Measurements from ENCODE around the gene BEGAIN. TPM values are rescaled to one million over a fixed set of nuclear protein-coding genes. Genes with fewer than 3 reads are reported as not detected.

BEGAIN gene
- polyA plus RNA-seq, 1 donor from 2014 or later = 10.9 TPM

- Histone ChIP-seq H4K20me1 (ENCODE audit: insufficient read depth) (no peaks in the 10 kb centered on the region), H3K36me3 (ENCODE audit: insufficient read depth, low read length) (no peaks in the 10 kb centered on the region), H3K4me3 (ENCODE audit: low read length) (no peak overlapping the region), H3F3A (ENCODE audit: insufficient read depth, low read length, poor library complexity, severe bottlenecking) (no peaks in the 10 kb centered on the region), H3K9ac (ENCODE audit: low read length) (no peak overlapping the region), H3K27me3 (ENCODE audit: insufficient read depth, low read depth, low read length) (no peaks in the 10 kb centered on the region), H3K27ac (ENCODE audit: low read length) (no peak overlapping the region), H3K79me2 (replicated peaks; ENCODE audit: insufficient read depth, low read length) (no peaks in the 10 kb centered on the region), H3K9me3 (ENCODE audit: low read length) (no peaks in the 10 kb centered on the region), H3K4me2 (ENCODE audit: low read length) (no peak overlapping the region), H3K9me2 (ENCODE audit: insufficient read depth, low read length) (no peaks in the 10 kb centered on the region), H2AFZ (ENCODE audit: low read depth, low read length) (no peak overlapping the region)
- TF ChIP-seq REST (IDR thresholded peaks at IDR 0.05; ENCODE audit: borderline replicate concordance) (no peak), SMC3 (conservative IDR thresholded peaks at IDR 0.05; ENCODE audit: poor library complexity) (no peak), POLR2AphosphoS5 (IDR thresholded peaks at IDR 0.05) (no peak), EP300 (conservative IDR thresholded peaks at IDR 0.05; ENCODE audit: poor library complexity, severe bottlenecking) (no peak), TAF1 (IDR thresholded peaks at IDR 0.05; ENCODE audit: low read depth) (no peak), RAD21 (conservative IDR thresholded peaks at IDR 0.05) (no peak), MXI1 (conservative IDR thresholded peaks at IDR 0.05; ENCODE audit: poor library complexity, severe bottlenecking) (no peak), EZH2 (IDR thresholded peaks at IDR 0.05; ENCODE audit: borderline replicate concordance, insufficient read depth, low read length, poor library complexity, severe bottlenecking) (no peak)
- TF ChIP-seq, protein P1, sequence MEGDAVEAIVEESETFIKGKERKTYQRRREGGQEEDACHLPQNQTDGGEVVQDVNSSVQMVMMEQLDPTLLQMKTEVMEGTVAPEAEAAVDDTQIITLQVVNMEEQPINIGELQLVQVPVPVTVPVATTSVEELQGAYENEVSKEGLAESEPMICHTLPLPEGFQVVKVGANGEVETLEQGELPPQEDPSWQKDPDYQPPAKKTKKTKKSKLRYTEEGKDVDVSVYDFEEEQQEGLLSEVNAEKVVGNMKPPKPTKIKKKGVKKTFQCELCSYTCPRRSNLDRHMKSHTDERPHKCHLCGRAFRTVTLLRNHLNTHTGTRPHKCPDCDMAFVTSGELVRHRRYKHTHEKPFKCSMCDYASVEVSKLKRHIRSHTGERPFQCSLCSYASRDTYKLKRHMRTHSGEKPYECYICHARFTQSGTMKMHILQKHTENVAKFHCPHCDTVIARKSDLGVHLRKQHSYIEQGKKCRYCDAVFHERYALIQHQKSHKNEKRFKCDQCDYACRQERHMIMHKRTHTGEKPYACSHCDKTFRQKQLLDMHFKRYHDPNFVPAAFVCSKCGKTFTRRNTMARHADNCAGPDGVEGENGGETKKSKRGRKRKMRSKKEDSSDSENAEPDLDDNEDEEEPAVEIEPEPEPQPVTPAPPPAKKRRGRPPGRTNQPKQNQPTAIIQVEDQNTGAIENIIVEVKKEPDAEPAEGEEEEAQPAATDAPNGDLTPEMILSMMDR (IDR thresholded peaks at IDR 0.05; ENCODE audit: poor library complexity, severe bottlenecking) = no peak
Observed at GRCh38 chr14:100601914-100602313, 14.7 kb upstream of the BEGAIN start.

- Histone ChIP-seq H3K4me3 (ENCODE audit: low read length) (no peak overlapping the region), H4K20me1 (ENCODE audit: insufficient read depth) (no peaks in the 10 kb centered on the region), H3K4me2 (ENCODE audit: low read length) (no peak overlapping the region), H3F3A (ENCODE audit: insufficient read depth, low read length, poor library complexity, severe bottlenecking) (no peaks in the 10 kb centered on the region), H3K36me3 (ENCODE audit: insufficient read depth, low read length) (no peaks in the 10 kb centered on the region), H3K9me2 (ENCODE audit: insufficient read depth, low read length) (no peaks in the 10 kb centered on the region), H2AFZ (ENCODE audit: low read depth, low read length) (no peak overlapping the region), H3K79me2 (replicated peaks; ENCODE audit: insufficient read depth, low read length) (no peaks in the 10 kb centered on the region), H3K27ac (ENCODE audit: low read length) (no peak overlapping the region), H3K9ac (ENCODE audit: low read length) (no peak overlapping the region), H3K27me3 (ENCODE audit: insufficient read depth, low read depth, low read length) (no peaks in the 10 kb centered on the region), H3K9me3 (ENCODE audit: low read length) (no peaks in the 10 kb centered on the region)
- TF ChIP-seq SMC3 (conservative IDR thresholded peaks at IDR 0.05; ENCODE audit: poor library complexity) (no peak), RAD21 (conservative IDR thresholded peaks at IDR 0.05) (no peak), EP300 (conservative IDR thresholded peaks at IDR 0.05; ENCODE audit: poor library complexity, severe bottlenecking) (no peak), POLR2AphosphoS5 (IDR thresholded peaks at IDR 0.05) (no peak), EZH2 (IDR thresholded peaks at IDR 0.05; ENCODE audit: borderline replicate concordance, insufficient read depth, low read length, poor library complexity, severe bottlenecking) (no peak), TAF1 (IDR thresholded peaks at IDR 0.05; ENCODE audit: low read depth) (no peak), MXI1 (conservative IDR thresholded peaks at IDR 0.05; ENCODE audit: poor library complexity, severe bottlenecking) (no peak), REST (IDR thresholded peaks at IDR 0.05; ENCODE audit: borderline replicate concordance) (no peak)
- TF ChIP-seq, protein P1 (IDR thresholded peaks at IDR 0.05; ENCODE audit: poor library complexity, severe bottlenecking) = no peak
Observed at GRCh38 chr14:100601064-100601463, 13.8 kb upstream of the BEGAIN start.
